KMS-11 (cell line): Measurements from ENCODE around the gene TEAD1.

Experiments
- H2AFZ ChIP-seq: fragments of 200-600 bp; sonication (generic); 2 replicates; pipeline ENCODE4 v1.6.1; 2016; ENCODE audit warnings: antibody characterized with exemption, mixed run types, low read depth
- H3K27ac ChIP-seq: fragments of 200-600 bp; sonication (generic); 2 replicates; pipeline ENCODE4 v1.6.1; 2016; ENCODE audit warnings: mild to moderate bottlenecking, mixed run types
- H3K27me3 ChIP-seq: fragments of 200-600 bp; sonication (generic); 2 replicates; pipeline ENCODE4 v1.6.1; 2017; ENCODE audit warnings: mild to moderate bottlenecking, low read depth, mixed run types, moderate library complexity; ENCODE audit not compliant: insufficient read depth
- H3K36me3 ChIP-seq: fragments of 200-600 bp; sonication (generic); 2 replicates; pipeline ENCODE4 v1.6.1; 2017; ENCODE audit warnings: mild to moderate bottlenecking, mixed run types; ENCODE audit not compliant: insufficient read depth
- H3K4me1 ChIP-seq: fragments of 200-600 bp; sonication (generic); 2 replicates; pipeline ENCODE4 v1.6.1; 2016; ENCODE audit warnings: mild to moderate bottlenecking, low read depth, mixed run types; ENCODE audit not compliant: poor library complexity, severe bottlenecking
- H3K4me2 ChIP-seq: fragments of 200-600 bp; sonication (generic); 2 replicates; pipeline ENCODE4 v1.7.0; 2016; ENCODE audit warnings: mild to moderate bottlenecking, mixed run types
- H3K4me3 ChIP-seq: fragments of 200-600 bp; sonication (generic); IDR thresholded peaks from 2 replicates; pipeline ENCODE4 v1.6.1; 2017; ENCODE audit warnings: low read depth, low read length, mixed read lengths; ENCODE audit not compliant: insufficient read depth
- H3K79me2 ChIP-seq: fragments of 200-600 bp; sonication (generic); 2 replicates; pipeline ENCODE4 v1.6.1; 2016; ENCODE audit warnings: low read depth, mixed run types; ENCODE audit not compliant: insufficient read depth
- H3K9ac ChIP-seq: fragments of 200-600 bp; sonication (generic); 2 replicates; pipeline ENCODE4 v1.6.1; 2016; ENCODE audit warnings: mild to moderate bottlenecking, mixed run types
- H4K20me1 ChIP-seq: fragments of 200-600 bp; sonication (generic); 2 replicates; pipeline ENCODE4 v1.6.1; 2016; ENCODE audit warnings: mild to moderate bottlenecking, mixed run types; ENCODE audit not compliant: insufficient read depth
- TF ChIP-seq, protein P1 (sequence below): fragments of 200-600 bp; sonication (generic); conservative IDR thresholded peaks from 2 replicates; pipeline ENCODE4 v1.6.1; 2017; ENCODE audit warnings: low read depth, mild to moderate bottlenecking, antibody characterized with exemption, low read length, moderate library complexity, mixed read lengths

The TEAD1 gene

DNA sequence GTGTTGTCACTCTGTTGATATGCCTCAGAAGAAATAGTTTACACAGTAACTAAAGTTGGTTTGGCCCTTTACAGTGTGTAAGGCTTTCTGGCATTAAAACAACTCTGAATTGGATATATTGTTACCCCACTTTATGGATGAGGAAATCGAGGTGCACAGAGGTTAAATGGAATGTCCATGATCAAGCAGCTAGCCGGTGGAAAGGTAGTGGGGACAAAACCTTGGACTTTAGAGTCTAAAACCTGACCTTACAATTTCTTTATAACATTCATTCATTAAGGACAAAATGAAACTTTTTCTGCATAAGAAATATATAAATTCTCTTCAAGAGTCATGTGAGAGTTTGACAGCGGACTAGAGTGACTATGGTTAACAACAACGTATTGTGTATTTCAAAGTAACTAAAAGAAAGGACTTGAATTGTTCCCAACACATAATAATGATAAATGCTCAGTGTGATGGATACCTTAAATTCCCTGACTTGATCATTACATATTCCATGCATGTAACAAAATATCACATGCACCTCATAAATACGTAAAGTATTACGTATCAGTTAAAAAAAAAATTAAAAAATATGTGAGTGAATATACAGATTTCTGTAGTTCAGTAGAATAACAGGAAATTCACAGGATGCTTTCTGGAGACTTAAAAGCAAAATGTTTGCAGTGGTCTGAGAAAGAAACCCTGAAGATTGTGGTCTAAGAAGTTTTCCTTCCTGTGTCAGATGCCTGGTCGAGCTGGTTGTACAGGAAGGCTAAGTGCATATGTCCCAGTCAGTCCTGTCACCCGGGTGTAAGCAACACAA is 51.0 kb downstream of the TEAD1 start:
- H3K4me2 ChIP-seq = no peak overlapping the region

DNA sequence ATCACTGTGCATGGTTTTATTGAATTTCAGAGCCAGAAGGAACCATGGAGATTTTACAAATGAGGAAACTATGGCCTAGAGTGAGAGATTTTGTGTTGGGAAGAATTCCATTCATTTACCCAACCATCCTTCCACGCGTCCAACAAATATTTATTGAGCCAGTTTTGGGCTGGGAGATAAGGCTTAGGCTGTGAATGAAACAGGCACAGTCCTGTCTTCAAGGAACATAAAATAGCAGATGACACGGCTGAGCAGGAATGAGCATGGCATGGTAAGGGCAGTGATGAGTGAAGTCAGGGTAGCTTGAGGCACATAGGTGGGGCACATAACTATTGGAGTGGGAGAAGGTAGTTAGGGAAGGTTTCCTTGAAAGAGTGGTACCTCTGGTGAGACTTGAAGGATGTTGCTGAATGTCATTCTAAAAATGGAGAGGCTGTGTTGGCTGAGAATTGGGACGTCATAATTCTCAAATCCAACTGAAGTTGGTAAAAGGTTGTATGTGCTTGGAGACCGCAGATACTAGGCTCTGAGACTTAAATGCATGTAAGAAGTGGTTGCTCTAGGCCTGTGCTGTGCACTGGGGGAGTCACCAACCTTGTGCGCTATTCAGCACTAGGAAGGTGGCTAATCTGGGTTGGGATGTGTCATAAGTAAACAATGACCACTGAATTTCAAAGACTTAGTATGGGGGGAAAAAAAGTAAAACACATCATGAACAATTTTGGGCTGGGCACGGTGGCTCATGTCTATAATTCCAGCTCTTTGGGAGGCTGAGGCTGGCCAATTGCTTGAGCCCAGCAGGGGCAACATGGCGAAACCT is 51.9 kb downstream of the TEAD1 start:
- H3K27me3 ChIP-seq = no peaks in the 10 kb centered on the region
- H3K9ac ChIP-seq = no peak overlapping the region
- peaks cover 20% of the 10 kb centered on the region for H4K20me1 ChIP-seq
- H3K79me2 ChIP-seq = peaks cover 83% of the 10 kb centered on the region
- H3K4me3 ChIP-seq = no peak overlapping the region
- no peak overlapping the region for H3K4me2 ChIP-seq
- no peak overlapping the region for H2AFZ ChIP-seq
- H3K36me3 ChIP-seq = no peaks in the 10 kb centered on the region
- peaks cover 40% of the 10 kb centered on the region for H3K4me1 ChIP-seq
- TF ChIP-seq, protein P1, sequence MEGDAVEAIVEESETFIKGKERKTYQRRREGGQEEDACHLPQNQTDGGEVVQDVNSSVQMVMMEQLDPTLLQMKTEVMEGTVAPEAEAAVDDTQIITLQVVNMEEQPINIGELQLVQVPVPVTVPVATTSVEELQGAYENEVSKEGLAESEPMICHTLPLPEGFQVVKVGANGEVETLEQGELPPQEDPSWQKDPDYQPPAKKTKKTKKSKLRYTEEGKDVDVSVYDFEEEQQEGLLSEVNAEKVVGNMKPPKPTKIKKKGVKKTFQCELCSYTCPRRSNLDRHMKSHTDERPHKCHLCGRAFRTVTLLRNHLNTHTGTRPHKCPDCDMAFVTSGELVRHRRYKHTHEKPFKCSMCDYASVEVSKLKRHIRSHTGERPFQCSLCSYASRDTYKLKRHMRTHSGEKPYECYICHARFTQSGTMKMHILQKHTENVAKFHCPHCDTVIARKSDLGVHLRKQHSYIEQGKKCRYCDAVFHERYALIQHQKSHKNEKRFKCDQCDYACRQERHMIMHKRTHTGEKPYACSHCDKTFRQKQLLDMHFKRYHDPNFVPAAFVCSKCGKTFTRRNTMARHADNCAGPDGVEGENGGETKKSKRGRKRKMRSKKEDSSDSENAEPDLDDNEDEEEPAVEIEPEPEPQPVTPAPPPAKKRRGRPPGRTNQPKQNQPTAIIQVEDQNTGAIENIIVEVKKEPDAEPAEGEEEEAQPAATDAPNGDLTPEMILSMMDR = no peak
- H3K27ac ChIP-seq = no peak overlapping the region

More for the DNA sequence above, 51.0 kb downstream of the TEAD1 start:
- TF ChIP-seq, protein P1 = no peak
- no peak overlapping the region for H3K27ac ChIP-seq
- H3K79me2 ChIP-seq = peaks cover 83% of the 10 kb centered on the region; the same call in 1 of the 2 replicates
- no peak overlapping the region for H3K9ac ChIP-seq
- H4K20me1 ChIP-seq = peaks cover 20% of the 10 kb centered on the region
- no peaks in the 10 kb centered on the region for H3K36me3 ChIP-seq
- peaks cover 48% of the 10 kb centered on the region for H3K4me1 ChIP-seq
- H2AFZ ChIP-seq = no peak overlapping the region
- H3K27me3 ChIP-seq = no peaks in the 10 kb centered on the region
- H3K4me3 ChIP-seq = no peak overlapping the region

GRCh38 chr11:12727563-12728211 is 53.5 kb downstream of the TEAD1 start:
- Histone ChIP-seq H4K20me1 (peaks cover 9% of the 10 kb centered on the region), H3K36me3 (no peaks in the 10 kb centered on the region), H3K4me1 (peaks cover 34% of the 10 kb centered on the region), H3K27ac (no peak overlapping the region), H3K27me3 (no peaks in the 10 kb centered on the region), H3K4me3 (no peak overlapping the region), H3K9ac (no peak overlapping the region), H2AFZ (no peak overlapping the region), H3K79me2 (peaks cover 78% of the 10 kb centered on the region), H3K4me2 (no peak overlapping the region)
- TF ChIP-seq, protein P1 = no peak

GRCh38 chr11:12728417-12728816 is 54.2 kb downstream of the TEAD1 start:
- Histone ChIP-seq H3K4me1 (peaks cover 30% of the 10 kb centered on the region), H3K4me2 (peak overlapping the region; percentile 37), H3K27me3 (no peaks in the 10 kb centered on the region), H3K9ac (no peak overlapping the region), H3K36me3 (no peaks in the 10 kb centered on the region), H4K20me1 (peaks cover 2% of the 10 kb centered on the region), H3K79me2 (peaks cover 75% of the 10 kb centered on the region), H3K27ac (no peak overlapping the region; the same call in 1 of the 2 replicates), H2AFZ (no peak overlapping the region), H3K4me3 (no peak overlapping the region)
- TF ChIP-seq, protein P1 = no peak
